NCI-H226 (cell line): Measurements from ENCODE around the gene RALY.

Experiments
- DNase-seq: peaks from one replicate; pipeline ENCODE4 v3.0.0-alpha.2; 2015

Gene RALY

GRCh38 chr20:33990075-33990474, 3.6 kb upstream of the RALY start:
- no peak for DNase-seq

- no peak for DNase-seq
Measured at GRCh38 chr20:33991502-33991901, 2.2 kb upstream of the RALY start.

GRCh38 chr20:33992145-33992922, 1.4 kb upstream of the RALY start:
- no peak for DNase-seq

- peak; percentile 87 for DNase-seq
Measured at GRCh38 chr20:33992923-33993575, 662 bp upstream of the RALY start.

GRCh38 chr20:33994222-33994913, 657 bp downstream of the RALY start:
- DNase-seq = peak; percentile 83

- no peak for DNase-seq
Measured at GRCh38 chr20:33995053-33995831, 1.5 kb downstream of the RALY start.

- DNase-seq = no peak
Measured at GRCh38 chr20:33999025-33999649, 5.4 kb downstream of the RALY start.

GRCh38 chr20:34001378-34001777, 7.7 kb downstream of the RALY start:
- DNase-seq = no peak

- DNase-seq = no peak
Measured at GRCh38 chr20:34004227-34004626, 10.5 kb downstream of the RALY start.

- no peak for DNase-seq
Measured at GRCh38 chr20:34004790-34005457, 11.2 kb downstream of the RALY start.

- DNase-seq = no peak
Measured at GRCh38 chr20:34006619-34007018, 12.9 kb downstream of the RALY start.

- no peak for DNase-seq
Measured at GRCh38 chr20:34008477-34008876, 14.8 kb downstream of the RALY start.

- no peak for DNase-seq
Measured at GRCh38 chr20:34010405-34010931, 16.8 kb downstream of the RALY start.

- no peak for DNase-seq
Measured at GRCh38 chr20:34011275-34011674, 17.6 kb downstream of the RALY start.

GRCh38 chr20:34012330-34012729, 18.6 kb downstream of the RALY start:
- no peak for DNase-seq

GRCh38 chr20:34012735-34013134, 19.0 kb downstream of the RALY start:
- DNase-seq = no peak

- no peak for DNase-seq
Measured at GRCh38 chr20:34013554-34013953, 19.8 kb downstream of the RALY start.

- no peak for DNase-seq
Measured at GRCh38 chr20:34014878-34015277, 21.2 kb downstream of the RALY start.

GRCh38 chr20:34015401-34016335, 22.0 kb downstream of the RALY start:
- DNase-seq = no peak

GRCh38 chr20:34016736-34017135, 23.0 kb downstream of the RALY start:
- DNase-seq = no peak

GRCh38 chr20:34017610-34018009, 23.9 kb downstream of the RALY start:
- peak; percentile 86 for DNase-seq
